T1000 (cell line): Measurements from ENCODE around the gene FOXD1.

Experiments
- DNase-seq: peaks from one replicate; lab custom pipeline; 2025; ENCODE audit warnings: mixed read lengths; lab: John Stamatoyannopoulos, UW

The FOXD1 gene

GRCh38 chr5:73440262-73440661 lies 8.3 kb downstream of the FOXD1 start:
- DNase-seq: no peak

GRCh38 chr5:73438645-73439470 lies 9.7 kb downstream of the FOXD1 start:
- DNase-seq: no peak

- no peak for DNase-seq
Observed at GRCh38 chr5:73437777-73438644, 10.6 kb downstream of the FOXD1 start.

GRCh38 chr5:73437101-73437776 lies 11.3 kb downstream of the FOXD1 start:
- DNase-seq: no peak

GRCh38 chr5:73436535-73437100 lies 12.0 kb downstream of the FOXD1 start:
- DNase-seq: no peak

- DNase-seq: no peak
Observed at GRCh38 chr5:73435759-73436534, 12.6 kb downstream of the FOXD1 start.

- no peak for DNase-seq
Observed at GRCh38 chr5:73434907-73435306, 13.7 kb downstream of the FOXD1 start.

GRCh38 chr5:73434461-73434860 lies 14.1 kb downstream of the FOXD1 start:
- no peak for DNase-seq

- no peak for DNase-seq
Observed at GRCh38 chr5:73433982-73434342, 14.6 kb downstream of the FOXD1 start.

- DNase-seq: no peak
Observed at GRCh38 chr5:73433272-73433981, 15.2 kb downstream of the FOXD1 start.

GRCh38 chr5:73431204-73431851 lies 17.2 kb downstream of the FOXD1 start:
- no peak for DNase-seq

- DNase-seq: no peak
Observed at GRCh38 chr5:73426034-73426433, 22.5 kb downstream of the FOXD1 start.

- no peak for DNase-seq
Observed at GRCh38 chr5:73424556-73424977, 24.0 kb downstream of the FOXD1 start.

- DNase-seq: no peak
Observed at GRCh38 chr5:73422164-73422563, 26.4 kb downstream of the FOXD1 start.

- DNase-seq: no peak
Observed at GRCh38 chr5:73420666-73421065, 27.9 kb downstream of the FOXD1 start.

- DNase-seq: no peak
Observed at GRCh38 chr5:73419465-73420390, 28.8 kb downstream of the FOXD1 start.

GRCh38 chr5:73419117-73419464 lies 29.5 kb downstream of the FOXD1 start:
- no peak for DNase-seq

GRCh38 chr5:73418244-73418691 lies 30.3 kb downstream of the FOXD1 start:
- DNase-seq: no peak
